ENCODE results near the gene HIP1R.
A peak's percentile ranks its signal among the peaks of the same experiment; 100 is the strongest.

Gene HIP1R

DNA sequence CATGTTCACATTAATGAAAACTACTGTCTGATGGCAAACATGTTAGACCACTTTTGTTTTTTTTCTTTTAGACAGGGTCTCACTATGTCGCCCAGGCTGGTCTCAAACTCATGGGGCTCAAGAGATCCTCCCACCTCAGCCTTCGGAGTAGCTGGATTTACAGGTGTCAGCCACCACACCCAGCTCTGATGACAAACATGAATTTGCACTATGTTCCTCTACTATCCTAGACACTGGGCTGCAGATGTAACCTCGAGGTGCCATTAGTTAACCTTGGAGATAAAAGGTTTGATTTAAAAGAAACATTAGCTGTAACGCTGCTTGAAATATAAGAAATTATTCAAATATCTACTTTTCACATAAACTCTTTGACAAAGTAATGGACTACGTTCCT lies 52.6 kb downstream of the HIP1R start:
- Histone ChIP-seq H3K4me3 (ENCODE audit: low read depth, low read length) (no peak overlapping the region), H3K27ac (ENCODE audit: extremely low read depth, low read depth, low read length) (no peak overlapping the region; the same call in 1 of the 2 replicates), H3K9me3 (ENCODE audit: control insufficient read depth, insufficient read depth, low read depth, low read length) (no peaks in the 10 kb centered on the region), H3K36me3 (ENCODE audit: control insufficient read depth in 2 of 2, insufficient read depth in 1 of 2, low read length in 2 of 2) (no peaks in the 10 kb centered on the region), H3K4me1 (ENCODE audit: control insufficient read depth, insufficient read depth, low read length) (peaks cover 31% of the 10 kb centered on the region)
- TF ChIP-seq ZNF530 (tag by site-specific recombination; IDR thresholded peaks at IDR 0.05; ENCODE audit: low read depth), result no peak
- TF ChIP-seq, protein P1, sequence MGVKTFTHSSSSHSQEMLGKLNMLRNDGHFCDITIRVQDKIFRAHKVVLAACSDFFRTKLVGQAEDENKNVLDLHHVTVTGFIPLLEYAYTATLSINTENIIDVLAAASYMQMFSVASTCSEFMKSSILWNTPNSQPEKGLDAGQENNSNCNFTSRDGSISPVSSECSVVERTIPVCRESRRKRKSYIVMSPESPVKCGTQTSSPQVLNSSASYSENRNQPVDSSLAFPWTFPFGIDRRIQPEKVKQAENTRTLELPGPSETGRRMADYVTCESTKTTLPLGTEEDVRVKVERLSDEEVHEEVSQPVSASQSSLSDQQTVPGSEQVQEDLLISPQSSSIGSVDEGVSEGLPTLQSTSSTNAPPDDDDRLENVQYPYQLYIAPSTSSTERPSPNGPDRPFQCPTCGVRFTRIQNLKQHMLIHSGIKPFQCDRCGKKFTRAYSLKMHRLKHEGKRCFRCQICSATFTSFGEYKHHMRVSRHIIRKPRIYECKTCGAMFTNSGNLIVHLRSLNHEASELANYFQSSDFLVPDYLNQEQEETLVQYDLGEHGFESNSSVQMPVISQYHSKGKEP (tag by site-specific recombination; IDR thresholded peaks at IDR 0.05), result no peak
- TF ChIP-seq ZBTB21 (tag by site-specific recombination; IDR thresholded peaks at IDR 0.05), result no peak
- TF ChIP-seq SP7 (tag by site-specific recombination; IDR thresholded peaks at IDR 0.05), result no peak
- TF ChIP-seq, protein P2, sequence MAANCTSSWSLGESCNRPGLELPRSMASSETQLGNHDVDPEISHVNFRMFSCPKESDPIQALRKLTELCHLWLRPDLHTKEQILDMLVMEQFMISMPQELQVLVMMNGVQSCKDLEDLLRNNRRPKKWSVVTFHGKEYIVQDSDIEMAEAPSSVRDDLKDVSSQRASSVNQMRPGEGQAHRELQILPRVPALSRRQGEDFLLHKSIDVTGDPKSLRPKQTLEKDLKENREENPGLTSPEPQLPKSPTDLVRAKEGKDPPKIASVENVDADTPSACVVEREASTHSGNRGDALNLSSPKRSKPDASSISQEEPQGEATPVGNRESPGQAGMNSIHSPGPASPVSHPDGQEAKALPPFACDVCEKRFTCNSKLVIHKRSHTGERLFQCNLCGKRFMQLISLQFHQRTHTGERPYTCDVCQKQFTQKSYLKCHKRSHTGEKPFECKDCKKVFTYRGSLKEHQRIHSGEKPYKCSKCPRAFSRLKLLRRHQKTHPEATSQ (tag by site-specific recombination; IDR thresholded peaks at IDR 0.05), result no peak
- TF ChIP-seq, protein P3, sequence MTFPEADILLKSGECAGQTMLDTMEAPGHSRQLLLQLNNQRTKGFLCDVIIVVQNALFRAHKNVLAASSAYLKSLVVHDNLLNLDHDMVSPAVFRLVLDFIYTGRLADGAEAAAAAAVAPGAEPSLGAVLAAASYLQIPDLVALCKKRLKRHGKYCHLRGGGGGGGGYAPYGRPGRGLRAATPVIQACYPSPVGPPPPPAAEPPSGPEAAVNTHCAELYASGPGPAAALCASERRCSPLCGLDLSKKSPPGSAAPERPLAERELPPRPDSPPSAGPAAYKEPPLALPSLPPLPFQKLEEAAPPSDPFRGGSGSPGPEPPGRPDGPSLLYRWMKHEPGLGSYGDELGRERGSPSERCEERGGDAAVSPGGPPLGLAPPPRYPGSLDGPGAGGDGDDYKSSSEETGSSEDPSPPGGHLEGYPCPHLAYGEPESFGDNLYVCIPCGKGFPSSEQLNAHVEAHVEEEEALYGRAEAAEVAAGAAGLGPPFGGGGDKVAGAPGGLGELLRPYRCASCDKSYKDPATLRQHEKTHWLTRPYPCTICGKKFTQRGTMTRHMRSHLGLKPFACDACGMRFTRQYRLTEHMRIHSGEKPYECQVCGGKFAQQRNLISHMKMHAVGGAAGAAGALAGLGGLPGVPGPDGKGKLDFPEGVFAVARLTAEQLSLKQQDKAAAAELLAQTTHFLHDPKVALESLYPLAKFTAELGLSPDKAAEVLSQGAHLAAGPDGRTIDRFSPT (tag by site-specific recombination; IDR thresholded peaks at IDR 0.05), result no peak
- TF ChIP-seq ZNF155 (tag by site-specific recombination; IDR thresholded peaks at IDR 0.05), result no peak
- TF ChIP-seq, protein P4, sequence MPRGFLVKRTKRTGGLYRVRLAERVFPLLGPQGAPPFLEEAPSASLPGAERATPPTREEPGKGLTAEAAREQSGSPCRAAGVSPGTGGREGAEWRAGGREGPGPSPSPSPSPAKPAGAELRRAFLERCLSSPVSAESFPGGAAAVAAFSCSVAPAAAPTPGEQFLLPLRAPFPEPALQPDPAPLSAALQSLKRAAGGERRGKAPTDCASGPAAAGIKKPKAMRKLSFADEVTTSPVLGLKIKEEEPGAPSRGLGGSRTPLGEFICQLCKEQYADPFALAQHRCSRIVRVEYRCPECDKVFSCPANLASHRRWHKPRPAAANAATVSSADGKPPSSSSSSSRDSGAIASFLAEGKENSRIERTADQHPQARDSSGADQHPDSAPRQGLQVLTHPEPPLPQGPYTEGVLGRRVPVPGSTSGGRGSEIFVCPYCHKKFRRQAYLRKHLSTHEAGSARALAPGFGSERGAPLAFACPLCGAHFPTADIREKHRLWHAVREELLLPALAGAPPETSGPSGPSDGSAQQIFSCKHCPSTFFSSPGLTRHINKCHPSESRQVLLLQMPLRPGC (tag by site-specific recombination; IDR thresholded peaks at IDR 0.05), result no peak
- TF ChIP-seq ZNF76 (tag by site-specific recombination; IDR thresholded peaks at IDR 0.05; ENCODE audit: borderline replicate concordance, low read depth), result no peak
- no peak for TF ChIP-seq REPIN1 (tag by site-specific recombination; IDR thresholded peaks at IDR 0.05; ENCODE audit: low read depth)
- no peak for TF ChIP-seq ZNF707 (tag by site-specific recombination; IDR thresholded peaks at IDR 0.05)
- TF ChIP-seq ZNF169 (tag by site-specific recombination; IDR thresholded peaks at IDR 0.05), result no peak
- no peak for TF ChIP-seq ZNF341 (tag by site-specific recombination; IDR thresholded peaks at IDR 0.05; ENCODE audit: low read depth)
- no peak for TF ChIP-seq ZBTB7A (tag by site-specific recombination; IDR thresholded peaks at IDR 0.05; ENCODE audit: low read depth)
- no peak for TF ChIP-seq ZNF335 (tag by site-specific recombination; conservative IDR thresholded peaks at IDR 0.05)
- TF ChIP-seq KLF9 (tag by site-specific recombination; IDR thresholded peaks at IDR 0.05; ENCODE audit: low read depth), result no peak
- no peak for TF ChIP-seq ZNF626 (tag by site-specific recombination; IDR thresholded peaks at IDR 0.05)
- no peak for TF ChIP-seq KLF16 (tag by site-specific recombination; IDR thresholded peaks at IDR 0.05)
- CTCF ChIA-PET, result interaction anchor here (0.7 to 1.2 kb wide), 2 partner anchors 27 to 142 kb away, joined by 3 to 5 read pairs; no protein-coding TSS in a partner anchor
- POLR2A ChIA-PET, result interaction anchor here (0.6 to 1.1 kb wide), 3 partner anchors 54 to 824 kb away, joined by 3 to 6 read pairs (median 4); partner anchors contain the start of gene ATP6V0A2

DNA sequence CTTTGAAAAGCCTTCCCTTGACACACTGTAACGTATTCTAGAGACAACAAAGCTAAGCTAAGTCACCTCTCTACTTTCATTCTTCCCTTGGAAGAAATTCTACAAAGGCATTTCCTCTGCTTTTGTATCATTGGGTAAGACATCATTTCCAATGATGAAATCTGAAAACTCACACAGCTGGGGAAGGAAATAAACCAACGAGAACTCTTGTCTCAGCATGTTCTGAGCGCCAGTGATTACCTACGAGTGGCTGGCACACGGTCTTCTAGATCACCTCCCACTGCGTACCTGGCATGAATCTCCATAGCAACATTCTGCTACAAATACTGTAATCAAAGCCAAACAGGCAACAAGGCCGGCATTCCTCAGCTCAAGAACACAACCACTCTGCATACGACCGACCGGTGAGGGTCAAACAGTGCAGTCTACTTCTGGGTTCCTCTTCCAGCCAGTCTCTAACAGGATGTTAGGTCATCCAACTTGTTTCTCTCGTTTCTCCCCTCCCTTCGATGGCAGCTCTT lies 53.0 kb downstream of the HIP1R start:
- H3K4me3 ChIP-seq (ENCODE audit: low read depth, low read length), result peak overlapping the region; percentile 8; the same call in 1 of the 2 replicates
- POLR2A ChIA-PET, result interaction anchor here (1.0 to 1.1 kb wide), 2 partner anchors 54 to 344 kb away, joined by 3 to 6 read pairs; no protein-coding TSS in a partner anchor
- CTCF ChIA-PET, result interaction anchor here (0.6 to 1.3 kb wide), 5 partner anchors 8 to 143 kb away, joined by 3 to 5 read pairs (median 4); no protein-coding TSS in a partner anchor
- no peaks in the 10 kb centered on the region for H3K9me3 ChIP-seq (ENCODE audit: control insufficient read depth, insufficient read depth, low read depth, low read length)
- no peaks in the 10 kb centered on the region for H3K36me3 ChIP-seq (ENCODE audit: control insufficient read depth in 2 of 2, insufficient read depth in 1 of 2, low read length in 2 of 2)
- H3K4me1 ChIP-seq (ENCODE audit: control insufficient read depth, insufficient read depth, low read length), result peaks cover 31% of the 10 kb centered on the region
- H3K27ac ChIP-seq (ENCODE audit: extremely low read depth, low read depth, low read length), result peak overlapping the region; percentile 53
- TF ChIP-seq SCRT1 (tag by site-specific recombination; IDR thresholded peaks at IDR 0.05; ENCODE audit: borderline replicate concordance) (peak; percentile 57; the same call in 1 of the 2 replicates), FEZF1 (tag by site-specific recombination; IDR thresholded peaks at IDR 0.05) (no peak), ZBTB17 (tag by site-specific recombination; IDR thresholded peaks at IDR 0.05) (peak; percentile 86), ZNF792 (tag by site-specific recombination; IDR thresholded peaks at IDR 0.05) (peak; percentile 54; the same call in 1 of the 2 replicates)
- TF ChIP-seq, protein P5, sequence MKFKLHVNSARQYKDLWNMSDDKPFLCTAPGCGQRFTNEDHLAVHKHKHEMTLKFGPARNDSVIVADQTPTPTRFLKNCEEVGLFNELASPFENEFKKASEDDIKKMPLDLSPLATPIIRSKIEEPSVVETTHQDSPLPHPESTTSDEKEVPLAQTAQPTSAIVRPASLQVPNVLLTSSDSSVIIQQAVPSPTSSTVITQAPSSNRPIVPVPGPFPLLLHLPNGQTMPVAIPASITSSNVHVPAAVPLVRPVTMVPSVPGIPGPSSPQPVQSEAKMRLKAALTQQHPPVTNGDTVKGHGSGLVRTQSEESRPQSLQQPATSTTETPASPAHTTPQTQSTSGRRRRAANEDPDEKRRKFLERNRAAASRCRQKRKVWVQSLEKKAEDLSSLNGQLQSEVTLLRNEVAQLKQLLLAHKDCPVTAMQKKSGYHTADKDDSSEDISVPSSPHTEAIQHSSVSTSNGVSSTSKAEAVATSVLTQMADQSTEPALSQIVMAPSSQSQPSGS (tag by site-specific recombination; IDR thresholded peaks at IDR 0.05; ENCODE audit: low read depth), result peak; percentile 27; the same call in 1 of the 2 replicates
- TF ChIP-seq, protein P6, sequence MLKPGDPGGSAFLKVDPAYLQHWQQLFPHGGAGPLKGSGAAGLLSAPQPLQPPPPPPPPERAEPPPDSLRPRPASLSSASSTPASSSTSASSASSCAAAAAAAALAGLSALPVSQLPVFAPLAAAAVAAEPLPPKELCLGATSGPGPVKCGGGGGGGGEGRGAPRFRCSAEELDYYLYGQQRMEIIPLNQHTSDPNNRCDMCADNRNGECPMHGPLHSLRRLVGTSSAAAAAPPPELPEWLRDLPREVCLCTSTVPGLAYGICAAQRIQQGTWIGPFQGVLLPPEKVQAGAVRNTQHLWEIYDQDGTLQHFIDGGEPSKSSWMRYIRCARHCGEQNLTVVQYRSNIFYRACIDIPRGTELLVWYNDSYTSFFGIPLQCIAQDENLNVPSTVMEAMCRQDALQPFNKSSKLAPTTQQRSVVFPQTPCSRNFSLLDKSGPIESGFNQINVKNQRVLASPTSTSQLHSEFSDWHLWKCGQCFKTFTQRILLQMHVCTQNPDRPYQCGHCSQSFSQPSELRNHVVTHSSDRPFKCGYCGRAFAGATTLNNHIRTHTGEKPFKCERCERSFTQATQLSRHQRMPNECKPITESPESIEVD (tag by site-specific recombination; IDR thresholded peaks at IDR 0.05), result peak; percentile 40; the same call in 1 of the 2 replicates

Measured in HEK293 (cell line).